ENCODE measurements around the gene CYB5R4.

GRCh38 chr6:83985308-83985713, 125.8 kb downstream of the CYB5R4 start:
- TF ChIP-seq EZH2phosphoT487 (IDR thresholded peaks at IDR 0.05; ENCODE audit: insufficient read depth, low read depth) = no peak
- TF ChIP-seq EZH2 (IDR thresholded peaks at IDR 0.05; ENCODE audit: insufficient read depth, poor library complexity, severe bottlenecking) = no peak
